Measurements from ENCODE around the gene CLEC14A.

- no peak for TF ChIP-seq POLR2A (IDR thresholded peaks at IDR 0.05)
- no peak for TF ChIP-seq CTCF (IDR thresholded peaks at IDR 0.05)
- TF ChIP-seq EP300 (IDR thresholded peaks at IDR 0.05), result no peak
Observed at GRCh38 chr14:38207377-38207735, 48.5 kb downstream of the CLEC14A start.

Measured in sigmoid colon (tissue), 4 donors.